C1 segment of cervical spinal cord (tissue), 14 donors: Measurements from ENCODE around the gene TLR7.

Experiments used
- DNase-seq, 14 donors: peaks; one replicate each; lab custom pipeline; 2025; lab: John Stamatoyannopoulos, UW

TLR7 gene

DNA sequence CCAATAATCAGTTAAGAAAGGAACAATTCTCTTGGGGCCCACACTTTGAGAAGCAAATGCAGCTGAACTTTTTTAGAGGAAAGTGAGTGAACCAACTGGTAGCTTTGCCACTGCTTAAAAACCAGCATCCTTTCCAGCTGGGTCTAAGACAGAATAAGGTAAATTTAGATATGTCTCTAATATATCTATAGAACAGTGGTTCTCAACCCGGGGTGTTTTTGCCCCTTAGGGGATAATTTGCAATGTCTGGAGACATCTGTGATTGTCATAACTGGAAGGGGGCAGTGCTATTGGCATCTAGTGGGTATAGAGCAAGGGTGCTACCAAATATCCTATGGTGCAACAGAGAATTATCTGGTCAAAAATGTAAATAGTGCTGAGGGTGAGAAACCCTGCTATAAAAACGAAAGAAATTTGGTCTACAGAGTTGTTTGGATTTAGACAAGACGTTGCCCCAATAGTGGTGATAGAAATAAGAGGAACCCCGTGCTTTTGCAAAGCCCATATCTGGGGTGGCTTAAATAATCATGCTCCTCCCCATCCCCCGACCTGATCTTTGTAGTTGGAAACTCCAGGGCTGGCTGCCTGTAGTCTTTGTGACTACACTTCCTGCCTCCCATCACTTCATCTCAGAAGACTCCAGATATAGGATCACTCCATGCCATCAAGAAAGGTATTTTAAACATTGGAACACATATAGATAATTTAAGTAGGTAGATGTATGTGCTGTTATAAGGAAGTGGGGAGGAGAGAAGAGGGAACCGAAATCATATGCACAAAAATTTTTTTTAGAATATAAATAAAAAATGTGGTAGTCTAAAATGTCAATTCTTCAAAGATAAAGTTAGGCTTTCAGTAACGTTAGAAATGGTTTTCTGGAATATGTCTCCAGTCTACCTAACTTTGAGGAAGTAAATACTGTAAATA is at the start of gene TLR7:
TSS of gene TLR7 (plus strand) at position 622 of the 927 bp plus-strand sequence. CDS start 507 bp downstream, outside the sequence.
- DNase-seq: peak in 1 of 14 donors; percentile 0

DNA sequence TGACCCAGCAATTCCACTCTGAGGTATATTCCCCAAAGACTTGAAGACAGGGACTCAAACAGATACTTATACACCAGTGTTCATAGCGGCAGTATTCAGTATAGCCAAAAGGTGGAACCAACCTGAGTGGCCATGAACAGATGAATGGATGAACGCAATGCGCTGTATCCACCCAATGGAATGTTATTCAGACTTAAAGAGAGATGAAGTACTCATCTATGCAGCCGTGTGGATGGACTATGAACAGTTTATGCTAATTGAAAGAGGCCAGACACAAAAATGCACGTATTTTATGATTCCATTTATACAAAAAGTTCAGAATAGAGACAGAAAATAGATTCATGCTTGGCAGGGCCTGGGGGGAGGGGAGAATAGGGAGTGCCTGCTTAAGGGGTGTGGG is 49.3 kb upstream of the TLR7 start:
- no peak for DNase-seq

DNA sequence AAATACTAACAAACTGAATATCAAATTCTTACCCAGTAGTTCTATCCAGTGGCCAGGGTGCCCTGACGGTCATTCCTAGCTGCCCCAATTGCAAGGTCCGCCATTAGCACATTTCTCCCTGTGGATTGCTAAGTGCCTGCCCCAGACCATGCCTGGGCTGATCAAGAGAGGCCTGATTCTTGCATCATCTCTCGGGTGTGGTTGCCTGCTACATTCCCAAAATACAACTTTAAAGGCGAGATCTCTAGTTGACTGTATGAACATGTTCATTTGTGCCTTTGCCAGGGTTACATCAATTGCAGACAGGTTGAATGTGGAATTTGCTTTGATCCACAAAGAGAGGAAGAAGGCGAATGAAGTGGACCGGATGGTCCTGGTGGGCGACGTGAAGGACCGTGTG is 47.6 kb upstream of the TLR7 start:
- DNase-seq: no peak

DNA sequence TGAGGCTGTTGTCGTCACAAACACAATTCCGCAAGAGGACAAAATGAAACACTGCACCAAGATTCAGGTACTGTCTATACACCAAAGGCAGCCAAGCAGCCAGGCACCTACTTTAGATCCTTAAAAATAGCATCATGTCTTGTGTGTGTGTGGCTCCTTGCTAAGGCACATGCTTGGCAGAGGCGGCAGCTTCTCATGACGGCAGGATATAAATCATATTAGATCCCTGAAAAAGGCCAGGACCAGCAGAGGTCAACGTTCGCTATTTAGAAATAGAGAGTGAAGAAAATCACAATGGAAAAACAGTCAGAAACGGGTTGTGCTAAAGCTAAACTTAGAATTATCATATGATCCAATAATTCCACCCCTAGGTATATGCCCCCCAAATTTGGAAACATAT is 46.1 kb upstream of the TLR7 start:
- no peak for DNase-seq

DNA sequence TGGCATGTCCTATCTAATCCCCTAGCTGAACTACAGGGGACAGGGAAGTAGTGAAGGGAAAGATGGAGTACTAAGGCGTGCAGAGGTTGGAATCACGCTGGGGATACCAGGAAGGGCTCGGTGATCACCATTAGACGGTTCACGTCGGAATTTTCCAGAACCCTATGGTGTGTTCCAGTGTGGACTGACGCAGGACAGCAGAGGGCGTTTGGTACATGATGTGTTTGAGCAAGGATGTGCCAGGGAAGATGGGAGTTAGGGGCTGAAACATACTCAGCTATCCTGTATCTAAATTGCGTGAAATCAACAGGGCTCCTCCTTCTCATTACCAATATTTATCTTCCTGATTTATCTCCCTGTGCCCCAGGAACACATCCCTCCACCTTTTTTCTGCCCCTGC is 41.9 kb upstream of the TLR7 start:
- DNase-seq: no peak

DNA sequence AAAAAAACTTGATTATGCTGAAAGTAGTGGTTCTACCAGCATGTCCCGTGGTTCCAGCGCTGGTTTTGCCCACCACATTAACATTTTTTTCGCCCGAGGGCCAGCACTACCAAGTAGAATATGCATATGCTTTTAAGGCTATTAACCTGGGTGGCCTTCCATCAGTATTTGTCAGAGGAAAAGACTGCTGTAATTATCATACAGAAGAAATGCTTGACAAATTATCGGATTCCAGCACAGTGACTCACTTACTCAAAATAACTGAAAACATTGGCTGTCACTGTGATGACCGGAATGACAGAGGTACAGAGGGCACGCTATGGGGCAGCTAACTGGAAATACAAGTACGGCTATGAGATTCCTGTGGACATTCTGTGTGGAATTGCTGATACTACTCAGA is 41.1 kb upstream of the TLR7 start:
- DNase-seq: no peak

DNA sequence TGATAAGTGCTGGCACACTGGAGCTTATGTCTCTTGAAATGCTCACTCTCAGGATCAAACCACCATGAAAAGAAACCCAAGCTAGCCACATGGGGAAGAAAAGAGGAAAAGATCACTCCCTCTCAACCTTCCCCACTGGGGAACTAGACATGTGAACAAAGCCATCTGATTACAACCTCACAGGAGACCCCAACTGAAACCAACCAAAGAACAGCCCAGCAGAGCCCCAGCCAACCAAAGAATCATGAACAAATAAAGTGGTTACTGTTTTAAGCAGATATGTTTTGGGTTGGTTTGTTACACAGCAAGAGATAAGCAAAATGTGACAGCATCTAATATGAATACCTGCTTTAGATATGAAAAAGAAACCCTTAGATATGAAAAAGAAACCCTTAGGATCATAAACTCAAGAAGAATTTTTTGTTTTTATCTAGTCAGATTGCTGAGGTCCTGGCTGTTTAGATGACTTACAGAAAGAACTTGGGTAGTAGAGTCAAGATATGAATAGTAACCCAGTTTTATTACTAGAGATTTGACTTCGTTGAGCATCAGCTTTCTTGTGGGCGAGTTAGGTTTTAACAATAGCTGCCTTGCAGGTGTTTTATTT is 23.7 kb upstream of the TLR7 start:
- no peak for DNase-seq

DNA sequence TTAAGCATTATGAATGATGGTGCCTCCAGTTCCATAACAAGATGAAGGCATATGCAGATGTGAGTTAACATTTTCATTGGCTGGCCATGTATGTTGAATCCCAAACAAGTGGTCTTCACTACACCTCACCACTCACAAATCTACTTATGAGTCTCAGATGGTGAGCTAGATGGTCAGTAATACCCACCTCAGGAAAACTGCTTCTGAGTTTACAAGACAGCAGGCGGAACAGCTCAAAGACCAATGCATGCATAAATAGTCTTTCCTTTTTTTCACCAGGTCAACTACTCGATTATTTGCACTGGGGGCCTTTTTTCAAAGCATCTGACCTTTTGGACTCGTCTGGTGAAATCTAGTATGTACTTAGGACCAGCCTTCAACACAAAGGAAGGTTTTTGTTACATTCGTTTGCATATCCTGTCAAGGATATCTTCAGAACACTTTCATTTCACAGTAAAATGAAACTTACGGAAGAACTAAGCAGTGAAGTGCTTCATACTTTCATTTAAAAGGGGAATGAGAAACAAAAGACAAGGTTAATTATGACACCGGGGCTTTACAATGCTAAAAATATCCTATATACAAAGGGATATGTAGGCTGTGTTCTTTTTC is 23.1 kb upstream of the TLR7 start:
- no peak for DNase-seq

DNA sequence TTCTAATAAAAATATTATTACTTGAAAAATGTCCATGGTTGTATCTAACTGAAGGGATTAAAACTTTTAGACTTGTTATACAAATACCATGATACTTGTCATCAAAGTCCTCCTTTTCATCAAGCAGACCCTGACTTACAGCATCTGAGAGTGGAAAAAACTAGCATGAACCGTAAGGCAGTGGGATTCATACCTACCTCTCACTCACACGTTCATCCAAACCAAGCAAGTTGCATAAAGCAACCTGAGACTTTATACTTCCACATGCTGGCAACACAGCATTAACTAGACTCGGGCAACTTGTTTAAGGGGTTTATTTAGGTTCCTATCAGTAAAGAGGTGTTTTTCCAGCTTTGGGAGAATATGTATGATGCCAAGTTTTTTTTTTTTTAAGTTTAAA is 22.6 kb upstream of the TLR7 start:
- DNase-seq: no peak

DNA sequence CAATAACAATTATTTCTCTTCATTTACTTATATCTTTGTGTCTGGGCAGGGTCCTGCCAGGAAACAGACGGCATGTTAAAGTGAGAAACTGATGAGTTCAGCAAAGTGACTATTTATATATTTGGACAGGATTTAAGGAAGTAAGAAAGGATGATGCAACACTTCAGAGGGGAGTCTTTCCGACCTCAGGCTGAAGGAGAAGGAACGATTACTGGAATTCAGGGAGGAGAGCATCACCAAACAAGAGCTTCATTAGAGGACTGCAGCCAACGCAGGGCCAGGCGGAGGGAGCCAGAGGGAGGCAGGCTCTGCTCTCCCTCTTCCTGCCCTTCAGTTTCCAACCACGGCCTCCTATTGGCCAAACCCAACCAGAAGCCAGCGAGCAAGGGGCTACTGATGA is 1.5 kb upstream of the TLR7 start:
- peak in 1 of 14 donors; percentile 0 for DNase-seq

DNA sequence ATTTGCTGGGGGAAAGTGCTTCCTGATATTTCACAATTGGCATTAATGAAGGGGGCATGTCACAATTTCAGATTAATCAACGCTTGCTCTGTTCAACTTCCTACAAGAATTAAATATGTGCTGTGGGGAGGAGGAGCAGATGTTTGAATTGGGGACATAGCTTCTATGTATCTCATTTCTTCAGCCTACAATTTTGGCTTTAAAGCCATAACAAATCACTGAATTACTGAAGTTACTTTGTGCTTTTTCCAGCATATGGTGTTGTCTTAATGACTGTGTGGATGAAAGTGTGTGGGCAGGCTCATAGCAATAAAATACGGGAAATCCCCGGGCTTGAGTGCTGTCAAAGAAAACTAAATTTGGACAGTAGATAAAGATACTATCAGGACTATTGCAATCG is 813 bp downstream of the TLR7 start:
- no peak for DNase-seq

DNA sequence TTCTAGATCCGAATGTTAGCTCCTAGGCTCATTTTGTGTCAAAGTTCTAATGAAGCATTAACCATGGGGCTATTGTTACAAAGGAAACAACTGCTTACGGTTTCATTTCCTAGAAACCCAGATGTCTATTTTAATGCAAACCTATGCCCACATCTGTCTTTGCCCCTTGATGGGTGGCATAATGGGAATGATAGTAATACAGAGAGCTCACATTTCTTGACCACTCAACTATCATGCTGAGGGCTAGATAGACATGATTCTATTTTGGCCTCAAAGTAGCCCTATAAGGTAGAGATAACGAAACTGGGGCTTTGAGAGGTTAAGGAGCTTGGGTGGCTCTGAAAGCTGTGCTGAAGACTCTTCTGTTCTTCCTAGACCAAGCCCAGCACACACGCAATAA is 1.9 kb downstream of the TLR7 start:
- DNase-seq: no peak

DNA sequence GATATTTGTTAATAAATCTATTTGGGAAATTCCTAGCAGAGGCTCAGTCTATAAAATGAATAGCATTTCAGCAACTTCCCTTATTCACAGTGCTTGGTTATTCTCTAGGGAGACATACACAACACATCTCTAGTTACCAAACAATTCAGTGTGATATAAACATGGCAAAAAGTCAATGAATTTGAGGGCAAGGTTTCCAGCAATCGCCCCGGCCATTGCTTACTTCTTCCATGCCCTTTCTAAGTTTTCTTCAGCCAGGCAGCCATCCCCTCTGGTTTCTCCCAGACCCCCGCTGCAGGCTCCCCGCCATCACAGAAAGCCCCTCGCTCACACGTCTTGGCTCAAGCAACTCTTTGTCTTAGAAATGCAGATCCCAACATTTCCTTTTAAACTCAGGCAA is 4.4 kb downstream of the TLR7 start:
- no peak for DNase-seq

DNA sequence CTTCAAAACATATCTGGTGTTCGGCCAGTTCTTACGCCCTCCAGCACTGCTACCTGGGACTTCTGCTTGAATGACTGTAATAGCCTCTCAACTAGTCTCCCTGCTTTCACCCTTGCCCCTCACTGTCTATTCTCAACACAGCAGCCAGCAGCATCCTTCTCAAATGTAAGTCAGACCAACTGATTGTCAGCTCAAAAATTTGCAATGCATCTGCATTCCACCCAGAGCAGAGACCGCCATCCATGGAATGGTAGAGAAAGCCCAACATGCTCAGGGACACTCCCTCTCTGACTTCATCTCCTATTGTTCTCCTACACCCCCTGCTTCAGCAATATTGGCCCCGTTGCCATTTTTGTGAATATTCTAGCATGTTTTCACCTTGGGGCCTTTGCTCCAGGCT is 5.9 kb downstream of the TLR7 start:
- no peak for DNase-seq

DNA sequence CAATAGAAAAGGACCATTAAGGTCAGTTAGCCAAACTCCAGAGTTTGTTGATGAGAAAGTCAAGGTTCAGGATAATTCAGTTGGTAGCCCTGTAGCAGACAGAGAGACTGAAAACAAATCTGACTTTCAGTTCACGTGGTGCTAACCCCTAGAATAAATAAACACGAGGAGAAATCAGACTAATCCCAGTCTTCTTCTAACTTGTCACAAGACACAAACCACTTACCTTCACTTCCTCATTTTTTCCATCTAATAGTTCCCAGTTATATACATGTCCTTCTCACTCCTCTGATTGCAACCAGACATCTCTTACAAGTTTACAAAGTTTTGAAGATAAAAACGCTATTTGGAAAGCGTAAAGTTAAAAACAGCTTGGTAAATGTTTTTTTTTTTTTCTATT is 7.7 kb downstream of the TLR7 start:
- DNase-seq: no peak

DNA sequence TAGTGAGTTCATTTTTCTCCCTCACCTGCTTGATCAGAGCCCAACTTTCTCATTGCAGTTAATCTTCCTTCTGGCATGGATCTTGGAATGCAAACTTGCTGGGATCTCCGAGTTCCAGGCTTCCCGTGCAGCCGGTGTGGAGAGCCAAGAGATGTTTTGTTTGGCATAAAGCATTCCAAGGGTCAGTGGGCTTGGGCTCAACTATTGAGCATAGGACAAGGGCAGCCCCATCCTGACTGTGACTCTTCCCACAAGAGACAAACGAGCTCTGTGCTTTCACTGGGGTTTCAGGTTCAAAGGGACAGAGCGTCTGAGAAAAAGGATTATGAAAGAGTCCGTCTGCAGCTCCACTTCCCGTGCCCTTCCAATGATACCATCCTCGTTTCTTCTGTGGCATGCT is 10.5 kb downstream of the TLR7 start:
- no peak for DNase-seq

DNA sequence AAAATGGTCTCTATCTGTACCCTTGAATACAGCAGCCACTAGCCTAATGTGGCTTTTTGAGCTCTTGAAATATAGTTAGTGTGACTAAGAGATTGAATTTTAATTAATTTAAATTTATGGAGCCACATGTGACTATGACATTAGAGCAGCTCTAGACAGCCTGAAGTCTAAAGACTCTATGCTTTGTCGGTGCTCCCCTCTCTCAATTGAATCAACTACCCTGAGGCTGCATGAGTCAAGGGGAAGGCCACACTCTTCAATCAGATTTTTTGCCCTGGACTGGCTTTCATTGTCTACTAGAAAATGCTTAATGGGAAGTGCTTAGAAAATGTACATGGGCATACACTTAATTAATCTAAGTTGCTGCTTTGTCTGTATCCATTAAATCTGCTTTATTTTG is 11.7 kb downstream of the TLR7 start:
- no peak for DNase-seq

DNA sequence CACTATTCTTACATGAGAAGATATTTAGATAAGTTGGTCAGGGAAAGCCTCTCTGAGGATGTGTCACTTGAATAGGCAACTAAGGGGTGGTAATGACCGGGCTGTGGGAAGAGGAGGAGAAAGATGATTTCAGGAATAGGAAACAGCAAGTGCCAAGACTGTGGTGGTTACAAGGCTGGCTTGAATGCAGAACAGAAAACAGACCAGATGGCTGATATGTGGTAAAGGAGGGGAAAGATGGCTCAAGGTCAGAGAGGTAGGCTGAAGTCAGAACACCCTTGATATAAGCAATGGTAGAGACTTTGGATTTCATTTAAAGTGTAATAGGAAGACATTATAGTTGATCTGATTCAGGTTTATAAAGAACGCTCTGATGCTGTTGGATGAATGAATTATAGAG is 15.0 kb downstream of the TLR7 start:
- DNase-seq: no peak

DNA sequence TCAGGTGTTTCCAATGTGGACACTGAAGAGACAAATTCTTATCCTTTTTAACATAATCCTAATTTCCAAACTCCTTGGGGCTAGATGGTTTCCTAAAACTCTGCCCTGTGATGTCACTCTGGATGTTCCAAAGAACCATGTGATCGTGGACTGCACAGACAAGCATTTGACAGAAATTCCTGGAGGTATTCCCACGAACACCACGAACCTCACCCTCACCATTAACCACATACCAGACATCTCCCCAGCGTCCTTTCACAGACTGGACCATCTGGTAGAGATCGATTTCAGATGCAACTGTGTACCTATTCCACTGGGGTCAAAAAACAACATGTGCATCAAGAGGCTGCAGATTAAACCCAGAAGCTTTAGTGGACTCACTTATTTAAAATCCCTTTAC is 18.6 kb downstream of the TLR7 start:
- no peak for DNase-seq

DNA sequence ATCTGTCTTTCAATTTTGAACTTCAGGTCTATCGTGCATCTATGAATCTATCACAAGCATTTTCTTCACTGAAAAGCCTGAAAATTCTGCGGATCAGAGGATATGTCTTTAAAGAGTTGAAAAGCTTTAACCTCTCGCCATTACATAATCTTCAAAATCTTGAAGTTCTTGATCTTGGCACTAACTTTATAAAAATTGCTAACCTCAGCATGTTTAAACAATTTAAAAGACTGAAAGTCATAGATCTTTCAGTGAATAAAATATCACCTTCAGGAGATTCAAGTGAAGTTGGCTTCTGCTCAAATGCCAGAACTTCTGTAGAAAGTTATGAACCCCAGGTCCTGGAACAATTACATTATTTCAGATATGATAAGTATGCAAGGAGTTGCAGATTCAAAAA is 19.7 kb downstream of the TLR7 start:
- no peak for DNase-seq

DNA sequence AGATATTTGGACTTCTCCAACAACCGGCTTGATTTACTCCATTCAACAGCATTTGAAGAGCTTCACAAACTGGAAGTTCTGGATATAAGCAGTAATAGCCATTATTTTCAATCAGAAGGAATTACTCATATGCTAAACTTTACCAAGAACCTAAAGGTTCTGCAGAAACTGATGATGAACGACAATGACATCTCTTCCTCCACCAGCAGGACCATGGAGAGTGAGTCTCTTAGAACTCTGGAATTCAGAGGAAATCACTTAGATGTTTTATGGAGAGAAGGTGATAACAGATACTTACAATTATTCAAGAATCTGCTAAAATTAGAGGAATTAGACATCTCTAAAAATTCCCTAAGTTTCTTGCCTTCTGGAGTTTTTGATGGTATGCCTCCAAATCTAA is 20.3 kb downstream of the TLR7 start:
- no peak for DNase-seq

DNA sequence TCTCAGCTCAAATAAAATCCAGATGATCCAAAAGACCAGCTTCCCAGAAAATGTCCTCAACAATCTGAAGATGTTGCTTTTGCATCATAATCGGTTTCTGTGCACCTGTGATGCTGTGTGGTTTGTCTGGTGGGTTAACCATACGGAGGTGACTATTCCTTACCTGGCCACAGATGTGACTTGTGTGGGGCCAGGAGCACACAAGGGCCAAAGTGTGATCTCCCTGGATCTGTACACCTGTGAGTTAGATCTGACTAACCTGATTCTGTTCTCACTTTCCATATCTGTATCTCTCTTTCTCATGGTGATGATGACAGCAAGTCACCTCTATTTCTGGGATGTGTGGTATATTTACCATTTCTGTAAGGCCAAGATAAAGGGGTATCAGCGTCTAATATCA is 20.9 kb downstream of the TLR7 start:
- DNase-seq: no peak

DNA sequence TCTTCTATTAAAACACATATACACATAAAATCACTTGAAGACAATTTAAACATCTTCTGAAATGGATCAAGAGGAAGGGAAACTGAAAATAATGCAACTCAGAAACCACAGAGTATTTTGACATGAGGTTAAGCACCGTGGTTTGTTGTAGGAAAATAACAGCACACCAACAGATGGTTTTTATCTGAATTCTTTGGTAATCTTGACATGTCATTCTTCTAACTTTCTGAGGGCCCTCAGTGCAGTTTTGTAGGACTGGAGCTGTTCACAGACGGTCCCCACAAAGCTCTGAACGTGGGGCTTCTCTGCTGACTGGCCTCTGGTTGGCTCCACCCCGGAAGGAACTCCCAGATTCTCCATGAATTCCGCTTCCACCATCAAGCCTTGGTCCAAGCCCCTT is 23.6 kb downstream of the TLR7 start:
- DNase-seq: no peak
